ENCODE results near the gene GAL3ST2.
A peak's percentile ranks its signal among the peaks of the same experiment; 100 is the strongest.

GAL3ST2 gene

GRCh38 chr2:241769819-241770184 is 6.8 kb upstream of the GAL3ST2 start:
- H2BK15ac ChIP-seq (ENCODE audit: low read length), result peak overlapping the region; percentile 4
- H4K8ac ChIP-seq (ENCODE audit: low read depth, low read length), result no peak overlapping the region
- no peak overlapping the region for H4K91ac ChIP-seq (ENCODE audit: low read depth, low read length, poor library complexity)
- H2AFZ ChIP-seq (ENCODE audit: low read length), result no peak overlapping the region
- peak overlapping the region; percentile 69 for H3K4ac ChIP-seq (ENCODE audit: low read length)
- no peak overlapping the region for H3K27ac ChIP-seq (replicated peaks; ENCODE audit: low read length)
- peak overlapping the region; percentile 93 for H2BK5ac ChIP-seq (ENCODE audit: low read length)
- H3K14ac ChIP-seq (ENCODE audit: low read length), result no peak overlapping the region
- no peaks in the 10 kb centered on the region for H3K27me3 ChIP-seq (ENCODE audit: control insufficient read depth in 3 of 3, insufficient read depth in 3 of 3, low read depth in 1 of 3, low read length in 3 of 3)
- H3K4me1 ChIP-seq (ENCODE audit: control insufficient read depth in 2 of 2, insufficient read depth in 1 of 2, low read depth in 1 of 2, low read length in 2 of 2), result peaks cover 18 to 25% of the 10 kb centered on the region in 2 donors
- DNase-seq (ENCODE audit: low spot score), result no peak
- WGBS, 2 donors (ENCODE audit: extremely low coverage in 2 of 2, insufficient read length in 2 of 2, insufficient replicate concordance in 1 of 2), result no CpG with 5 or more reads among the region's 13 CpGs
- no peak overlapping the region for H2BK120ac ChIP-seq (ENCODE audit: low read depth, low read length)
- H3K4me3 ChIP-seq (ENCODE audit: low read length in 2 of 2), result no peak overlapping the region
- H3K9me3 ChIP-seq (replicated peaks in 1 of 2; ENCODE audit: control insufficient read depth in 2 of 2, insufficient read depth in 1 of 2, low read depth in 1 of 2, low read length in 2 of 2), result no peaks in the 10 kb centered on the region
- H3K36me3 ChIP-seq (replicated peaks in 1 of 2; ENCODE audit: control insufficient read depth in 2 of 2, insufficient read depth in 2 of 2, low read length in 2 of 2), result no peaks in the 10 kb centered on the region
- H3K23ac ChIP-seq (ENCODE audit: low read depth, low read length, poor library complexity), result peak overlapping the region; percentile 62
- H3K9ac ChIP-seq (ENCODE audit: low read depth, low read length, poor library complexity), result no peak overlapping the region
- peak overlapping the region; percentile 99 for H2AK5ac ChIP-seq (ENCODE audit: low read depth, low read length)
- H3K4me2 ChIP-seq (ENCODE audit: insufficient read depth, low read length, poor library complexity, severe bottlenecking), result no peak overlapping the region
- peak overlapping the region; percentile 58 for H2BK12ac ChIP-seq (ENCODE audit: low read length)
- peak overlapping the region; percentile 96 for H3K18ac ChIP-seq (ENCODE audit: low read length)
- H3K79me1 ChIP-seq (ENCODE audit: low read depth, low read length), result no peaks in the 10 kb centered on the region

DNA sequence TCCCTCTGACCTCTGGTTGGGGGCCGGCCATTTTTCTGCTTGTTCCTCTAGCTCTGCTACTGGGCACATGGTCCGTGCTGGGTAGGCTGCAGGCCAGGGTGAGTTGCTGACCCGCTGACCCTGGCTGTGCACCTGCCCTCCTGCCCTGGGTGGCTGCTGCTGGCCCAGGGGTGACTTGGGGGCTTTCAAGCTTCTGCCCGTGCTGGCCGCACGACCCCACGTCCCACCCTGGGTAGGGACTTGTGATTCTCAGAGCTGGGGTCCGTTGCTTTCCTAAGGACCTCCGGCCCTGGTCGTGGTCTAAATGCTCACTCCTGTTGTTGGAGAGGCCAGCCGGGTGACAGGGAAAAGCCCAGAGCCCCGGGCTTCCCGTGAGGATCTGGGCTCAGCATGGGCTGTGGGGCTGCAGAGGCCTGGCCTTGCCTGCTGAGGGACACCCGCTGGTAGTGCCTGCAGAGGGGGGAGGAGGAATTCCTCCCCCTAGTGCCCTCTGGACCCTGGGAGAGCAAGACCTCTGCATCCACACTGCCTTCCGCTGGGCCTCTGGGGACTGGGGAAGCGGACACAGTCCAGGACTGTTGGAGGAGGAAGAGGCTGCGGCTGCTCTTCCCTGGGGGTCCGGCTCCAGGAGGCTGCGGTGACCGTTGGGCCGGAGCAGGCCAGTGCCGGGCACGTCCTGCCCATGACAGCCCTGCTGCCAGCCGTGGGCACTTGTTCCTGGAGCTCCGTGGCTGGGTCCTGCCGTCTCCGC is 6.3 kb upstream of the GAL3ST2 start:
- no peak for DNase-seq (ENCODE audit: low spot score)
- H2BK15ac ChIP-seq (ENCODE audit: low read length), result peak overlapping the region; percentile 99
- H4K8ac ChIP-seq (ENCODE audit: low read depth, low read length), result peak overlapping the region; percentile 56
- H3K4me2 ChIP-seq (ENCODE audit: insufficient read depth, low read length, poor library complexity, severe bottlenecking), result no peak overlapping the region
- no peak overlapping the region for H3K14ac ChIP-seq (ENCODE audit: low read length)
- H3K9ac ChIP-seq (ENCODE audit: low read depth, low read length, poor library complexity), result peak overlapping the region; percentile 39
- WGBS, 2 donors (ENCODE audit: extremely low coverage in 2 of 2, insufficient read length in 2 of 2, insufficient replicate concordance in 1 of 2), result no CpG with 5 or more reads among the region's 27 CpGs
- H4K91ac ChIP-seq (ENCODE audit: low read depth, low read length, poor library complexity), result no peak overlapping the region
- H3K4ac ChIP-seq (ENCODE audit: low read length), result peak overlapping the region; percentile 69
- H3K36me3 ChIP-seq (replicated peaks in 1 of 2; ENCODE audit: control insufficient read depth in 2 of 2, insufficient read depth in 2 of 2, low read length in 2 of 2), result no peaks in the 10 kb centered on the region
- H3K79me1 ChIP-seq (ENCODE audit: low read depth, low read length), result peaks cover 2% of the 10 kb centered on the region
- H2BK120ac ChIP-seq (ENCODE audit: low read depth, low read length), result peak overlapping the region; percentile 35
- H3K23ac ChIP-seq (ENCODE audit: low read depth, low read length, poor library complexity), result peak overlapping the region; percentile 62
- peak overlapping the region; percentile 99 for H2AK5ac ChIP-seq (ENCODE audit: low read depth, low read length)
- H2BK5ac ChIP-seq (ENCODE audit: low read length), result peak overlapping the region; percentile 96
- H3K18ac ChIP-seq (ENCODE audit: low read length), result peak overlapping the region; percentile 96
- peak overlapping the region; percentile 93 for H2BK12ac ChIP-seq (ENCODE audit: low read length)
- H2AFZ ChIP-seq (ENCODE audit: low read length), result peak overlapping the region; percentile 24
- no peaks in the 10 kb centered on the region for H3K27me3 ChIP-seq (ENCODE audit: control insufficient read depth in 3 of 3, insufficient read depth in 3 of 3, low read depth in 1 of 3, low read length in 3 of 3)
- no peak overlapping the region for H3K4me3 ChIP-seq (ENCODE audit: low read length in 2 of 2)
- H3K9me3 ChIP-seq (replicated peaks in 1 of 2; ENCODE audit: control insufficient read depth in 2 of 2, insufficient read depth in 1 of 2, low read depth in 1 of 2, low read length in 2 of 2), result no peaks in the 10 kb centered on the region
- peaks cover 16 to 22% of the 10 kb centered on the region in 2 donors for H3K4me1 ChIP-seq (ENCODE audit: control insufficient read depth in 2 of 2, insufficient read depth in 1 of 2, low read depth in 1 of 2, low read length in 2 of 2)
- peak overlapping the region; percentile 86 for H3K27ac ChIP-seq (replicated peaks; ENCODE audit: low read length)

DNA sequence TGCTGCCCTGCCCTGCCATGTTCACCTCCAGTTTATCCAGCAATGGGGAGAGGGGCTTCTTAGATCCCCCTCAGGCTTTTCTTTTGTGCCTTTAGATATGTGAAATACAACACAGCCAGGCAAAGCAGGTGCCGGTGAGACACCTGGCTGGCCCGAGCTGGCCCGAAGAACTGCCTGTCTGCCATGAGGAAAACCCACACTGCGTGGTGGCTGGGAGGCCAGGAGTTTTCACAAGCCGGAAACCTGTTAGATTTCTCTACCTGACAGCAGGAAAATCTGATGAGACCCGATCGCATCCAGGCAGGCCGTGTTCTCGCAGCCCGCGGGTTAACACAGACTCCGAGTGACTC is 5.7 kb upstream of the GAL3ST2 start:
- Histone ChIP-seq H3K23ac (ENCODE audit: low read depth, low read length, poor library complexity) (peak overlapping the region; percentile 89), H2AFZ (ENCODE audit: low read length) (peak overlapping the region; percentile 30), H4K91ac (ENCODE audit: low read depth, low read length, poor library complexity) (peak overlapping the region; percentile 92), H3K27ac (replicated peaks; ENCODE audit: low read length) (peak overlapping the region; percentile 86), H3K9ac (ENCODE audit: low read depth, low read length, poor library complexity) (peak overlapping the region; percentile 39), H3K14ac (ENCODE audit: low read length) (peak overlapping the region; percentile 63), H2BK120ac (ENCODE audit: low read depth, low read length) (peak overlapping the region; percentile 35), H2BK15ac (ENCODE audit: low read length) (peak overlapping the region; percentile 99), H2BK12ac (ENCODE audit: low read length) (peak overlapping the region; percentile 94), H2AK5ac (ENCODE audit: low read depth, low read length) (peak overlapping the region; percentile 99), H3K27me3 (ENCODE audit: control insufficient read depth in 3 of 3, insufficient read depth in 3 of 3, low read depth in 1 of 3, low read length in 3 of 3) (no peaks in the 10 kb centered on the region), H3K9me3 (replicated peaks in 1 of 2; ENCODE audit: control insufficient read depth in 2 of 2, insufficient read depth in 1 of 2, low read depth in 1 of 2, low read length in 2 of 2) (no peaks in the 10 kb centered on the region), H4K8ac (ENCODE audit: low read depth, low read length) (peak overlapping the region; percentile 56), H3K36me3 (replicated peaks in 1 of 2; ENCODE audit: control insufficient read depth in 2 of 2, insufficient read depth in 2 of 2, low read length in 2 of 2) (no peaks in the 10 kb centered on the region), H3K18ac (ENCODE audit: low read length) (peak overlapping the region; percentile 96), H3K4me1 (ENCODE audit: control insufficient read depth in 2 of 2, insufficient read depth in 1 of 2, low read depth in 1 of 2, low read length in 2 of 2) (peaks cover 16 to 22% of the 10 kb centered on the region in 2 donors), H3K4me3 (ENCODE audit: low read length in 2 of 2) (no peak overlapping the region), H3K4ac (ENCODE audit: low read length) (no peak overlapping the region), H3K79me1 (ENCODE audit: low read depth, low read length) (peaks cover 2% of the 10 kb centered on the region), H3K4me2 (ENCODE audit: insufficient read depth, low read length, poor library complexity, severe bottlenecking) (peak overlapping the region; percentile 2), H2BK5ac (ENCODE audit: low read length) (peak overlapping the region; percentile 96)
- WGBS, 2 donors (ENCODE audit: extremely low coverage in 2 of 2, insufficient read length in 2 of 2, insufficient replicate concordance in 1 of 2), result no CpG with 5 or more reads among the region's 12 CpGs
- no peak for DNase-seq (ENCODE audit: low spot score)

DNA sequence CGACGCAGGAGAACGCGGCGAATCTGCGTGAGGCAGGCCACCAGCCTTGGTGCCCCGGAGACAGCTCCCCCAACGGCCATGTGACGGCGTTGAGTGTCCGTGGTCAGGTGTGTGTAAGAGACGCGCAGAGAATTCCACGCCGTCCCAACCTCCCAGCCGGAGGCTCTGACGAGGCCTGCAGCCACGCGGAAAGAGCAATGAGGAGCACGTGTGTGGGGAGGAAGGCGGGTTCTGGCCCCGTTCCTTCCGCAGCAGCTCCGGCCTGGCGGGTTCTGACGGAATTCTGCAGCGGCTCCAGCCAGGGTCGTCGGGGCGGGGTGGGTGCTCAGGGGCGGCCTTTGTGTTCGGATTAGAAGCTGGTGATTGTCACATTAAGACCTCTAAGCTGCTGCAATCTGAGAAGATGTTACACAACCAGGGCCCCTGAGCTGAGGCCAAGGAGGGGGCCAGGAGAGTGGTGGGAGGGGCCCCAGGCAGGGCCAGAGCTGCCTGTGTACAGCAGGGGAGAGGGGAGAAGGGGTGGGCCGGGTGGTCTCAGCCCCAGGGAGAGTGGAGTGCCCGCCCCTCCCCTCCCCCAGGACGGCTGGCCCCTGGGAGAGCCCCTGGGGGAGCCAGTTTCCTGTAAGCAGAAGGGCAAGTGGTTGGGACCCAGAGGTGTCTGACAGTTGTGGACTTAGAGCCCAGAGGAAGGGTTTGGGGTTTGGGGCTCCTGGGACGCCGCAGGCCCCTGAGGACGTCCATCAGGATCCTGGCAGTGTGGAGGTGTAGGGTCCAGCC is 5.1 kb upstream of the GAL3ST2 start:
- H3K27ac ChIP-seq (replicated peaks; ENCODE audit: low read length), result peak overlapping the region; percentile 86
- no peak overlapping the region for H3K4ac ChIP-seq (ENCODE audit: low read length)
- H3K9me3 ChIP-seq (replicated peaks in 1 of 2; ENCODE audit: control insufficient read depth in 2 of 2, insufficient read depth in 1 of 2, low read depth in 1 of 2, low read length in 2 of 2), result no peaks in the 10 kb centered on the region
- no peaks in the 10 kb centered on the region for H3K27me3 ChIP-seq (ENCODE audit: control insufficient read depth in 3 of 3, insufficient read depth in 3 of 3, low read depth in 1 of 3, low read length in 3 of 3)
- H3K79me1 ChIP-seq (ENCODE audit: low read depth, low read length), result peaks cover 2% of the 10 kb centered on the region
- H2BK5ac ChIP-seq (ENCODE audit: low read length), result peak overlapping the region; percentile 96
- peak overlapping the region; percentile 89 for H3K23ac ChIP-seq (ENCODE audit: low read depth, low read length, poor library complexity)
- peak overlapping the region; percentile 99 for H2BK15ac ChIP-seq (ENCODE audit: low read length)
- peak; percentile 57 for DNase-seq (ENCODE audit: low spot score)
- H3K14ac ChIP-seq (ENCODE audit: low read length), result peak overlapping the region; percentile 63
- peaks cover 16 to 22% of the 10 kb centered on the region in 2 donors for H3K4me1 ChIP-seq (ENCODE audit: control insufficient read depth in 2 of 2, insufficient read depth in 1 of 2, low read depth in 1 of 2, low read length in 2 of 2)
- H3K36me3 ChIP-seq (replicated peaks in 1 of 2; ENCODE audit: control insufficient read depth in 2 of 2, insufficient read depth in 2 of 2, low read length in 2 of 2), result no peaks in the 10 kb centered on the region
- no peak overlapping the region for H4K8ac ChIP-seq (ENCODE audit: low read depth, low read length)
- peak overlapping the region; percentile 94 for H2BK12ac ChIP-seq (ENCODE audit: low read length)
- peak overlapping the region; percentile 99 for H2AK5ac ChIP-seq (ENCODE audit: low read depth, low read length)
- H3K9ac ChIP-seq (ENCODE audit: low read depth, low read length, poor library complexity), result no peak overlapping the region
- peak overlapping the region; percentile 92 for H4K91ac ChIP-seq (ENCODE audit: low read depth, low read length, poor library complexity)
- peak overlapping the region; percentile 96 for H3K18ac ChIP-seq (ENCODE audit: low read length)
- H2BK120ac ChIP-seq (ENCODE audit: low read depth, low read length), result peak overlapping the region; percentile 35
- H3K4me3 ChIP-seq (ENCODE audit: low read length in 2 of 2), result no peak overlapping the region
- H3K4me2 ChIP-seq (ENCODE audit: insufficient read depth, low read length, poor library complexity, severe bottlenecking), result no peak overlapping the region
- no CpG with 5 or more reads among the region's 38 CpGs for WGBS, 2 donors (ENCODE audit: extremely low coverage in 2 of 2, insufficient read length in 2 of 2, insufficient replicate concordance in 1 of 2)
- peak overlapping the region; percentile 65 for H2AFZ ChIP-seq (ENCODE audit: low read length)

All from neuronal stem cell (in vitro differentiated cells).